ENCODE measurements around the gene DCP2.

GRCh38 chr5:113053511-113053995, 77.0 kb downstream of the DCP2 start:
- TF ChIP-seq, protein P1, sequence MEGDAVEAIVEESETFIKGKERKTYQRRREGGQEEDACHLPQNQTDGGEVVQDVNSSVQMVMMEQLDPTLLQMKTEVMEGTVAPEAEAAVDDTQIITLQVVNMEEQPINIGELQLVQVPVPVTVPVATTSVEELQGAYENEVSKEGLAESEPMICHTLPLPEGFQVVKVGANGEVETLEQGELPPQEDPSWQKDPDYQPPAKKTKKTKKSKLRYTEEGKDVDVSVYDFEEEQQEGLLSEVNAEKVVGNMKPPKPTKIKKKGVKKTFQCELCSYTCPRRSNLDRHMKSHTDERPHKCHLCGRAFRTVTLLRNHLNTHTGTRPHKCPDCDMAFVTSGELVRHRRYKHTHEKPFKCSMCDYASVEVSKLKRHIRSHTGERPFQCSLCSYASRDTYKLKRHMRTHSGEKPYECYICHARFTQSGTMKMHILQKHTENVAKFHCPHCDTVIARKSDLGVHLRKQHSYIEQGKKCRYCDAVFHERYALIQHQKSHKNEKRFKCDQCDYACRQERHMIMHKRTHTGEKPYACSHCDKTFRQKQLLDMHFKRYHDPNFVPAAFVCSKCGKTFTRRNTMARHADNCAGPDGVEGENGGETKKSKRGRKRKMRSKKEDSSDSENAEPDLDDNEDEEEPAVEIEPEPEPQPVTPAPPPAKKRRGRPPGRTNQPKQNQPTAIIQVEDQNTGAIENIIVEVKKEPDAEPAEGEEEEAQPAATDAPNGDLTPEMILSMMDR (IDR thresholded peaks at IDR 0.05; ENCODE audit: low read depth, low read length), result no peak
- TF ChIP-seq POLR2A (IDR thresholded peaks at IDR 0.05; ENCODE audit: extremely low read depth, insufficient read length) (no peak), MYC (IDR thresholded peaks at IDR 0.05; ENCODE audit: low read depth, low read length) (no peak)
